ENCODE measurements around the gene GPR35.

- TF ChIP-seq JUN (IDR thresholded peaks at IDR 0.05; ENCODE audit: borderline replicate concordance, insufficient read depth, insufficient read length, low read depth) (no peak), CTCF (IDR thresholded peaks at IDR 0.05; ENCODE audit: extremely low read depth in 1 of 2, insufficient read depth in 1 of 2, low read depth in 1 of 2, low read length in 2 of 2) (no peak)
Observed at GRCh38 chr2:240642061-240642805, 17.0 kb downstream of the GPR35 start.

Measured in endothelial cell of umbilical vein (primary cell).